Measurements from ENCODE around the gene FAM13A.

- TF ChIP-seq POLR2AphosphoS5 (IDR thresholded peaks at IDR 0.05; ENCODE audit: low read depth, low read length) (no peak), PAX5 (IDR thresholded peaks at IDR 0.05; ENCODE audit: insufficient read depth, low read length, severe bottlenecking) (no peak), TAF1 (IDR thresholded peaks at IDR 0.05; ENCODE audit: low read depth, low read length) (no peak)
These were observed 27.4 kb downstream of the FAM13A start for GRCh38 chr4:89029591-89029990.

Measured in GM12891 (cell line).